GM19043 (cell line): Measurements from ENCODE around the gene NT5C3B.
"Not testable (repeated sequence)": the region's sequence is repeated elsewhere in the genome, so short reads cannot be mapped to it uniquely, and the experiment has no call there.

Source experiments
- ATAC-seq: cut with Tn5 transposase; IDR thresholded peaks from one replicate; pipeline ENCODE4 v1.9.1; 2021; ENCODE audit warnings: low read depth; ENCODE audit not compliant: unreplicated experiment

NT5C3B gene

DNA sequence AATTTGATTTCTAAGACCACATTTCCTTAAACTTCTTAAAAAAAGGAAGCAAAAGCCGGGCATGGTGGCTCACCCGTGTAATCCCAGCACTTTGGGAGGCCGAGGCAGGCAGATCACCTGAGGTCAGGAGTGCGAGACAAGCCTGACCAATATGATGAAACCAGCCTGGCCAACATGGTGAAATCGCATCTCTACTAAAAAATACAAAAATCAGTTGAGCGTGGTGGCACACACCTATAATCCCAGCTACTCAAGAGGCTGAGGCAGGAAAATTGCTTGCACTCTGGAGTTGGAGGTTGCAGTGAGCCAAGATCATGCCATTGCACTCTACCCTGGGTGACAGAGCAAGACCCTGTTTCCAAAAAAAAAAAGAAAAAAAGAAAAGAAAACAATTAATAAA is 4.7 kb upstream of the NT5C3B start:
- ATAC-seq: not testable (repeated sequence)

DNA sequence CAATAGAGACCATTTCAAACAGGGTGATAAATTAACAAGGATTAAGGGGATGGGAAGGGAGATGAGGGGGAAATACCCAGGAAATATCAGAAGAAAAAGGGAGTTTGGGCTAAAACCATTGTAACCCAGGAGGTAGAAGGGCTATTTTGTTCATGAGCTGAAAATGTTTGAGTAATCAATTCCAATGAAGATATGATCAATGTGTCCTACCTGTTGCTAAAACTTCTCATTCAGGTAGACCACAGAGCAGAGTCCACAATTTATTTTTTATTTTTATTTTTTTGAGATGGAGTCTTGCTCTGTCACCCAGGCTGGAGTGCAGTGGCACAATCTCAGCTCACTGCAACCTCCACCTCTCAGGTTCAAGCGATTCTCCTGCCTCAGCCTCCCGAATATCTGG is 3.4 kb upstream of the NT5C3B start:
- ATAC-seq: not testable (repeated sequence)

DNA sequence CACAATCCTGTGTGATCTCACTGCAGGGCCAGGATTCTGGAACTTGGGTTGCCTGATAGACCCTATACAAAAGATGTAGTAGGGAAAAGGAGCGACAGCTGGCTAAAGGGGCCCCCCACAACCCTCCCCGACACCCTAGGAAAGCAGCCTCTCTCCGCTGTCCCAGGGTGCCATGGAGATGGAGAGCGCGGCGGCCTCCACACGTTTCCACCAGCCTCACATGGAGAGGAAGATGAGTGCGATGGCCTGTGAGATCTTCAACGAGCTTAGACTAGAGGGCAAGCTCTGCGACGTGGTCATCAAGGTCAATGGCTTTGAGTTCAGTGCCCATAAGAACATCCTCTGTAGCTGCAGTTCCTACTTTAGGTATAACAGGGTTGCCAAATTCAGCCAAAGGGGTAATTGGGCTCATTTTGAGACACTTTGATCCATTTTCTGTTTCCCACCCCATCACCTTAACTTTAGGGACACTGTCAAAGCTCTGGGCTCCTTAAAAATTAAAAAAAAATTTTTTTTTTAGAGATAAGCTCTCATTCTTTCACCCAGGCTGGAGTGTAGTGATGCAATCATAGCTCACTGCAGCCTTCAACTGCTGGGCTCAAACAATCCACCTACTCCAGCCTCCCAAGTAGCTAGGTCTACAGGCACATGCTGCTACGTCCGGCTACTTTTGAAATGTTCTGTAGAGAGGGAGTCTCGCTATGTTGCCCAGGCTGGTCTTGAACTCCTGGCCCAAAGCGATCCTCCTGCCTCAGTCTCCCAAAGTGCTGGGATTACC is 1.9 kb upstream of the NT5C3B start, which contains the start of gene KLHL10:
TSS of gene KLHL10 (plus strand) at position 65 of the 778 bp plus-strand sequence. CDS start at position 173, 108 bp downstream.
- no peak for ATAC-seq

DNA sequence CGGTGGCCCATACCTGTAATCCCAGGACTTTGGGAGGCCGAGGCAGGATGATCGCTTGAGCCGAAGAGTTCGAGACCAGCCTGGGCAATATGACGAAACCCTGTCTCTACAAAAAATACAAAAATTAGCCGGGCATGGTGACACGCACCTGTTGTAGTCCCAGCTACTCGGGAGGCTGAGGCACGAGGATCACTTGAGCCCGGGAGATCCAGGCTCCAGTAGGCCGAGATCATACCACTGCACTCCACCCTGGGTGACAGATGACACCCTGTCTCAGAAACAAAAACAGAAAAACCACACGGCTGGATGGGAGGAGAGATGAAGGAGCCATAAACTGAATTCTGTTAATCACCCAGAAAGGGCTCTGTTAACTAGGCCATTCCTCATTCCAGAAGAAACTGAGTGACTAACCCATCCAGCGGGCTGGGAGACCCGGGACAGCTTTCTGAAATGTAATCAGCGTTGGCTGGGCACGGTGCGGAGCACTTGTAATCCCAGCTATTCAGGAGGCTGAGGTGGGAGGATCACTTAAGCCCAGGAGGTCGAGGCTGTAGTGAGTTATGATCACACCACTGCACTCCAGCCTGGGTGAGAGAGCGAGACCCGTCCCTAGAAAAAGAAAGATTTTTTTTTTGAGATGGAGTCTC is 641 bp upstream of the NT5C3B start:
- ATAC-seq: no peak

DNA sequence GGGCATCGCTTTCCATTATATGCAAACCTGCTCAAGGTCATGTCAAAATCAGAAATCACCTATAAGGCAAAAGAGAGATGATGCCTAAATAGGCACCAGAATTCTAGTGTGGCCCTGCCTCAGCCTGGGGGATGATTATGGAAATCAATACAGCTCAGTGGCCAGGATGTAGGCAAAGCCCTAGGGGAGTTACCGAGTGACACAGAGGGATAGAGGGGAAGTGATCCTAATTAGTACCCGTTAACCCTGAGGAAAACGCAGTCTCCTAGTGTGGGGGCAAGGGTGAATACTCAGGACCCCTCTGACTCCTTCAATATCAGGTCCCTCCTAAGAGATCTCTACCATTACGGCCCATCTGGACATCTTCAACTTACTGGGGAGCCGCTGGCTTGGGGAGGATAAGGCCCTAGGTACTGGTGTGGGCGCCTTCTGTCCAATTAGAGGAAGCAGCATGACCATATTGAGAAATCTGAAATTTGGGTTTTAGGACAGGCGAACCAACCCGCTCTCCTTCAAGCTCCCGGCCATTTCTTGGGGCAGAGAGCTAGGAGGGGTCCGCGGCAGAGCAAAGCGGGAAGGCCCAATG is 725 bp downstream of the NT5C3B start:
- ATAC-seq: no peak

DNA sequence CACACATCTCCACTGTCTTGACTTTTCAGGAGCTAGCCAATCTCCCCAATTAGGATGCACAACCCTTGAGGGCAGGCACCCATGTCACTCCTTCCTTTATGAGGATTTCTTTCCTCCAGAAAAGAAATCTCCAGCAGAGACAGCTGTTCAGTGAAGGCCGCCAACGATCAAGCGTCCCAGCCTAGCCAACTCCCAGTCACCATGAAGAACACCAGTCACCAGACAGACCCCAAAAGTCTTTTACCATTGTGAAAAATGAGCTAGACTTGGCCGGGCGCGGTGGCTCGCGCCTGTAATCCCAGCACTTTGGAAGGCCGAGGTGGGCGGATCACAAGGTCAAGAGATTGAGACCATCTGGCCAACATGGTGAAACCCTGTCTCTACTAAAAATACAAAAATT is 6.1 kb downstream of the NT5C3B start:
- not testable (repeated sequence) for ATAC-seq

DNA sequence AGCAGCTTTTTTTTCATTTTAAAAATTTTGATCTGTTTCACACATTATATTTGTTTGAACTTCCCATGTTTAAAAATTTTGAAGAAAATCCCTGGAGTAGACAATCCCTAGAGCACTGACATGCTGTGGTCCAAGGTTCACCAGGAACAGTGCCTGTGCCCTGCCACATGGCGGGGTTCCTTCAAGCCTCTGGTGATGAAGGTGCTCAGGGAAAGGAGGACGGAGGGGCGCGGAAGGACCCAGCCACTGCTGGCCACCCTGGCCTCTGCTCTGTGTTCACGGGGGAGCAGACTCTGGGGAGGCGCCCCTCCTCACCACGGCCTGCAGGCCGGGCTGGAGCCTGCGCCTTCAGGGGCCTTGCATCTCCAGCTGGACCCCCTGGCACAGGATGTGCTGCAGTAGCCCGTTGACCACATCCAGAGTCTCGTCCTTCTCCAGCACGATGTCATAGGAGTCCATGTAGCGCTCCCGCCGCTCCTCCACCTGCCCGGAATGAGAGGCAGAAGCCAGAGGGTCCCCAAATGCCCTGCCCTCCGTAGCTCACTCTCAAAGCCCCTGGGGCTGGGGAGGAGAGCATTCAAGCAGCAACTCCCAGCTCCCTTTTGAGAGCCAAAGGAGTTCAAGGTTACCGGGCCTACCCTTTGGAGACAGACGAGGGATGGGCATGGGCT is 10.7 kb downstream of the NT5C3B start:
- ATAC-seq: no peak

DNA sequence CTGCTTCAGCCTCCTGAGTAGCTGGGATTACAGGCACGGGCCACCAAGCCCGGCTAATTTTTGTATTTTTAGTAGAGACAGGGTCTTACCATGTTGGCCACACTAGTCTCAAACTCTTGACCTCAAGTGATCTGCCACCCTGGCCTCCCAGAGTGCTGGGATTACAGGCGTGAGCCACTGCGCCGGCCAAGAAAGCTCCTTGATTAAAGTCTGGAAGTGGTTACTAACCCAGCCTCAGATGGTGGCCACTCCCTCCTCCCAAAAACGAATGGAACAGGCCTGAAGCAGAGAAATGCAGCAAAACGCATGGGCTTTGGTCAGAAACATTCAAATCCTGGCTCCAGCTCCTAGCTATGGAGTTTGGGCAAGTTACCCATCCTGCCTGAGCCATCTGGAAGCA is 11.9 kb downstream of the NT5C3B start:
- no peak for ATAC-seq

DNA sequence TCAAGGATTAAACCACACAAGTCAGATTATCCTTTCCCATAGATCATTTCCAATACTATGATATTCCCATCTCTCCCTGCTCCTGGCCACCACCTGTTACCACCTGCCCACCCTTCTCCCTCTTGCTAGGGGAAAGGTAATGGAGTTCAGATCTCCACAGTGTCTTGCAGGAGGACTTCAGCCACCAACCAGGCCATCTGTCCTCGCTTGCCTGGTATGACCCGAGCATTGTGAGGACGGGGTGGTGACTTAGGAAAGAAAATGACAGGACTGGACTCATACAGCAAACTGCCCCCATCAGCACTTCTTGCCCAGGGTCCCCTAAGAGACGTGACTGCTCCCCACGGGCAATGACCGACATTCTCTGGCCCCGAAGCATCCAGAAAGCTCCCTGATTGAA is 12.5 kb downstream of the NT5C3B start:
- no peak for ATAC-seq

DNA sequence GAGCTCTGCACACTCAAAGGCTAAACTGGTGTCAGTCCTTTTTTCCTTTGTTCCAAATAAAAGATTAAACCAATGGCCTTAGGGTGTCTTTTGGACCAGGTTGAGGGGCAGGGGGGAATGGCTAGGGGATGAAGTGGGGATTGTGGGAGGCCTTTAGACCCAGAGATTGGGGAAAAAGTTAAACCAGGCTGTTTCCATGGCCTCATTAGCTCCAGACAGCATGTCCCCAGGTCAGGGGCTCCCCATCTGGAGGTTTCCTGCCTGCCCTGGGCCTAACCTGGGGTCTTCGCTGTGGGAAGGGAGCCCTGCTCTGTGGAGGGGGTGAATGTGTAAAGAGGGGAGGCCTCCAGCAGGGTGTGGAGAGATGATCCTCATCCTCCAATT is 12.9 kb downstream of the NT5C3B start:
- no peak for ATAC-seq

DNA sequence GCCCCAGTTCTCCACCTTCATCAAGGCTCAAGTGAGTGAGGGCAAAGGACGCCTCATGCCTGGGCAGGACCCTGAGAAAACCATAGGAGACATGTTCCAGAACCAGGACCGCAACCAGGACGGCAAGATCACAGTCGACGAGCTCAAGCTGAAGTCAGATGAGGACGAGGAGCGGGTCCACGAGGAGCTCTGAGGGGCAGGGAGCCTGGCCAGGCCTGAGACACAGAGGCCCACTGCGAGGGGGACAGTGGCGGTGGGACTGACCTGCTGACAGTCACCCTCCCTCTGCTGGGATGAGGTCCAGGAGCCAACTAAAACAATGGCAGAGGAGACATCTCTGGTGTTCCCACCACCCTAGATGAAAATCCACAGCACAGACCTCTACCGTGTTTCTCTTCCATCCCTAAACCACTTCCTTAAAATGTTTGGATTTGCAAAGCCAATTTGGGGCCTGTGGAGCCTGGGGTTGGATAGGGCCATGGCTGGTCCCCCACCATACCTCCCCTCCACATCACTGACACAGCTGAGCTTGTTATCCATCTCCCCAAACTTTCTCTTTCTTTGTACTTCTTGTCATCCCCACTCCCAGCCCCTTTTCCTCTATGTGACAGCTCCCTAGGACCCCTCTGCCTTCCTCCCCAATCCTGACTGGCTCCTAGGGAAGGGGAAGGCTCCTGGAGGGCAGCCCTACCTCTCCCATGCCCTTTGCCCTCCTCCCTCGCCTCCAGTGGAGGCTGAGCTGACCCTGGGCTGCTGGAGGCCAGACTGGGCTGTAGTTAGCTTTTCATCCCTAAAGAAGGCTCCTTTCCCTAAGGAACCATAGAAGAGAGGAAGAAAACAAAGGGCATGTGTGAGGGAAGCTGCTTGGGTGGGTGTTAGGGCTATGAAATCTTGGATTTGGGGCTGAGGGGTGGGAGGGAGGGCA is 13.6 kb downstream of the NT5C3B start:
- ATAC-seq: no peak

DNA sequence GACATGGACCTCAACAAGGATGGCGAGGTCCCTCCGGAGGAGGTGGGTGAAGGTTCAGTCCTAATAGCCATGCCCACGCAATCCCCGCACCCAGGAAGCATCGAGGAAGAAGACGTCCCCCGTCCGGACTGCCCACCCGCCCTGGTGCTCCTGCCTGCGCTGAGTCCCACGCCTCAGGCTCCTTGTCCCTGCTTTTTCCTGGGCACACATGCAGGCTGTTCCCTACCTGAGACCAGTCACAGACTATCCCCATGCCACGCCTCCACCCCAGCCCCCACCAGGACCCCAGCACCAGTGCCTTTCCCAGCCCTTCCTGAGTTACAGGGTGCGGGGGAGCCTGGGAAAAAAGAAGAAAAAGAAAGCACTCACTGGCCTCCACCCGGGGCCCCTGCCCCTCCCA is 14.3 kb downstream of the NT5C3B start:
- ATAC-seq: no peak

DNA sequence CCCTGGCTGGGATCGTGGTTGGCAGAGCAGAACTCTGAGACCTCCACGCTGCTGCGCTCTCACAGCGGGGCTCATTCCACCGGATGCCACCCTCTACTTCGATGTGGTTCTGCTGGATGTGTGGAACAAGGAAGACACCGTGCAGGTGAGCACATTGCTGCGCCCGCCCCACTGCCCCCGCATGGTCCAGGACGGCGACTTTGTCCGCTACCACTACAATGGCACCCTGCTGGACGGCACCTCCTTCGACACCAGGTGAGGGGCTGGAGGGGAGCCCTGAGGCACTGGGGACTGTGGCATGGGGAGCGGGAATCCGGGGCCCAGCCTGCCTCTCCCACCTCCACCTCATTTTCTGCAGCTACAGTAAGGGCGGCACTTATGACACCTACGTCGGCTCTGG is 18.0 kb downstream of the NT5C3B start:
- ATAC-seq: no peak

DNA sequence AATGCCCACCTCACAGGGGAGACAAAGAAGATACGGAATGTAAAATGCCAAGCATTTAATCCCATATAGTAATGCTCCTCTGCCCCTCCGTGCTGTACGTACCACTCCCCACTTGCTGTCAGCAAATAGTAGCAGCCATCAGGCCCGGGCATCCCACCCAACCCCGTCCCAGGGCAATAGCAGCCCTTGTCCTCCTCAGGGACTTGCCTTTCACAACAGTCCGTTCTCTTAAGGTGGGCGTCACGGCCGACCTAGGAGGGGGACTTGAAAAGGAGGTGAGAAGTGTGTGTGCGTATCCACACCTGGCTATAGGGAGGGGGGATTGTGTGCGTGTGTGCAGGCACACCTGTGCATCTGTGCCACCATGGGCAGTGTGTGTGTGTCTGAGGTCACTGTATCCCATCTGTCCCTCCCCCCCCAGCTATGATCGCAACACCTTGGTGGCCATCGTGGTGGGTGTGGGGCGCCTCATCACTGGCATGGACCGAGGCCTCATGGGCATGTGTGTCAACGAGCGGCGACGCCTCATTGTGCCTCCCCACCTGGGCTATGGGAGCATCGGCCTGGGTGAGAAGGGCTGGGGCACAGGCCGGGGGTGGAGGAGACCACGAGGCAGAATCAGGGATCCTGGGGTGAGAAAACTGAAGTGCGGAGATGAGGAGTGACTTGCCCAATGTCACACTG is 19.3 kb downstream of the NT5C3B start:
- ATAC-seq: no peak

DNA sequence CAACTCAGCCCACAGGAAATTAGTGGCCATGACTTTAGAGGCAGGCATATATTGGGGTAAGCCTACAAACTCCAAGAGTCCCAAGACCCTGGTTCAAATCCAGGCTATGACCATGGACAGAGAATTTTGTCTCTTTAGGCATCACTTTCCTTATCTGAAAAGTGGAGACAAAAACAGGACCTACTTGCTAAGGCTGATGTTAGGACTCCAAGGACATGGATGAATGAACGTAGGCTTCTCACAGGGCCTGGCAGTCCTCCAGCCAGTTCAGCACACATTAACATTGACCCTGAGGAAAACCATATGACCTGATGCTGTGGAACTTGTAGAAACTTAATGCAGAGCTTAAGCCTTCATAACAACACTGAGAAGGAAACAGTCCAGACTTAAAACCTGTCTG is 21.8 kb downstream of the NT5C3B start:
- no peak for ATAC-seq

DNA sequence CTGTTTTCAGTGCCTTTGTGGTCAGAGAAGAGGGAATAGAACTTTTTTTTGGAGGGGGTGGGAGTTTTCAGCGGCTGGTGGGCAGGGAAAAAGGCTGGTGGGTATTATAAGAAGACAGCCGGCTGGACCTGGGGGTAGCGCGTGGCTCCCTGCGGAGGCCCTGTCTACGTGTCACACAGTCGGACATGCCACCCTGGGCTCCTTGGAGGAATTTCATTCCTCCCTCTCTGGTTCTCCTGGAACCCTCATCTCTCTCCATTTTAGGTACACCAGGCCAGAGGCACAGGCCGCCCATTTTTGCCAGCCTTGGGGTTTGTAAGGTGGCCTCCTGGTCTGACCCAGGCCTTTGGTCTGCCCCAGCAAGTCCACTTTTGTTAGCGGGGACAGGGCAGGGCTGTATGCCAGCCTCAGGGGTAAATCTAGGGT is 22.3 kb downstream of the NT5C3B start:
- ATAC-seq: no peak

DNA sequence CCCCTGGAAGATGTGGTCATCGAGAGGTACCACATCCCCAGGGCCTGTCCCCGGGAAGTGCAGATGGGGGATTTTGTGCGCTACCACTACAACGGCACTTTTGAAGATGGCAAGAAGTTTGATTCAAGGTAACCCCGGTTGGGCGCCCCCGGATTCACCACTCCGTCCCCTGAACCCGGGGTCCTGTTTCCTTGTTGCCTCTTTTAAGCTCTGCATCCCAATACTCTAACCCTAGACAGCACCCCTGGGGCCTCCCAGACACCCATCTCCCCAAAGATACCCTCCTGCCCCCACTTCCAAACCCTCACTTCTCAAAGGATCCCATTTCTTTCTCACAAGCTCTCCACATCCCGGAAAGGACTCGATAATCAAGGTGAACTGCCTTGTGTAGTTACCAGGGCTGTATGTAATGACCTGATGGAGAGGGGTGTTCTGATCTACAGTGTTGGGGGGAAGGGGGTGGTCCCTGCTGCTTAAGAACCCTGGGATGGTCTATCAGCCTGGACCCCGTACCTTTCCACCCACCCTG is 22.8 kb downstream of the NT5C3B start:
- no peak for ATAC-seq

DNA sequence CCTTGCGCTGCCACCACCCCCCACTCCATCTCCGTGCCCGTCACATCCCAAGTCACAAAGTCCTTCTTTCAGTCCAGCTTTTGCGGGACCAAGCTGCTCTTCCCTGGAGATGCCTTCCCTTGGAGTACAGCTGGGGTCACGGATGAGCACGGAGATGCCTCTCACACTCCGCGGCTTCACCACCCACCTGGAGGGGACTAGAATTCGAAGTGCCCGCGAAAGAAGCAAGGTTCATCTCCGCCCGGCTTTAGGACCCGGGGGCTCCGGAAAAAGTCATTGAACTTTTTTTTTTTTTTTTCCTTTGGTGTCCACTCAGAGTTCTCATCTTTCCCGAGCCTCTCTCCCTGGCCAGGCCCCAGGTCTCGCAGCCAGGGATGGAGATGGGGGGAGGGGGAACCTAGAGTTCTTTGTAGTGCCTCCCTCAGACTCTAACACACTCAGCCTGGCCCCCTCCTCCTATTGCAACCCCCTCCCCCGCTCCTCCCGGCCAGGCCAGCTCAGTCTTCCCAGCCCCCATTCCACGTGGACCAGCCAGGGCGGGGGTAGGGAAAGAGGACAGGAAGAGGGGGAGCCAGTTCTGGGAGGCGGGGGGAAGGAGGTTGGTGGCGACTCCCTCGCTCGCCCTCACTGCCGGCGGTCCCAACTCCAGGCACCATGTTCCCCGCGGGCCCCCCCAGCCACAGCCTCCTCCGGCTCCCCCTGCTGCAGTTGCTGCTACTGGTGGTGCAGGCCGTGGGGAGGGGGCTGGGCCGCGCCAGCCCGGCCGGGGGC is 23.5 kb downstream of the NT5C3B start, which contains the start of gene FKBP10:
TSS of gene FKBP10 (plus strand) at position 624 of the 771 bp plus-strand sequence. CDS start at position 655, 31 bp downstream.
- no peak for ATAC-seq
